NCI-H2107 treated with DMSO at 0.1 percent for 48 hours (cell line): ENCODE measurements around the gene CPED1.
"Not testable (repeated sequence)": the region's sequence is repeated elsewhere in the genome, so short reads cannot be mapped to it uniquely, and the experiment has no call there.

ENCODE experiments used
- DNase-seq: peaks from one replicate; lab custom pipeline; 2025; ENCODE audit not compliant: unreplicated experiment; lab: John Stamatoyannopoulos, UW

The CPED1 gene

GRCh38 chr7:121219026-121219425 is 230.5 kb downstream of the CPED1 start:
- DNase-seq = no peak

- not testable (repeated sequence) for DNase-seq
These were observed 232.6 kb downstream of the CPED1 start for GRCh38 chr7:121221108-121221507.

- DNase-seq = no peak
These were observed 240.3 kb downstream of the CPED1 start for GRCh38 chr7:121228779-121229178.

GRCh38 chr7:121235201-121235600 is 246.7 kb downstream of the CPED1 start:
- no peak for DNase-seq

- no peak for DNase-seq
These were observed 249.1 kb downstream of the CPED1 start for GRCh38 chr7:121237601-121238000.

- DNase-seq = no peak
These were observed 255.8 kb downstream of the CPED1 start for GRCh38 chr7:121244120-121244870.

GRCh38 chr7:121251367-121251766 is 262.9 kb downstream of the CPED1 start:
- not testable (repeated sequence) for DNase-seq

GRCh38 chr7:121252523-121253235 is 264.2 kb downstream of the CPED1 start:
- DNase-seq = not testable (repeated sequence)

GRCh38 chr7:121259826-121260225 is 271.3 kb downstream of the CPED1 start:
- no peak for DNase-seq

- DNase-seq = no peak
These were observed 272.8 kb downstream of the CPED1 start for GRCh38 chr7:121261207-121261884.

- no peak for DNase-seq
These were observed 273.7 kb downstream of the CPED1 start for GRCh38 chr7:121262221-121262620.

GRCh38 chr7:121262969-121263368 is 274.5 kb downstream of the CPED1 start:
- DNase-seq = no peak

GRCh38 chr7:121266307-121266894 is 277.9 kb downstream of the CPED1 start:
- no peak for DNase-seq

GRCh38 chr7:121267612-121268011 is 279.1 kb downstream of the CPED1 start:
- DNase-seq = no peak

- no peak for DNase-seq
These were observed 281.3 kb downstream of the CPED1 start for GRCh38 chr7:121269798-121270197.

- DNase-seq = no peak
These were observed 282.6 kb downstream of the CPED1 start for GRCh38 chr7:121271098-121271497.

GRCh38 chr7:121271916-121272315 is 283.4 kb downstream of the CPED1 start:
- DNase-seq = no peak

GRCh38 chr7:121272676-121273075 is 284.2 kb downstream of the CPED1 start:
- no peak for DNase-seq

GRCh38 chr7:121273467-121274167 is 285.1 kb downstream of the CPED1 start:
- no peak for DNase-seq

- no peak for DNase-seq
These were observed 286.0 kb downstream of the CPED1 start for GRCh38 chr7:121274467-121274866.

- DNase-seq = peak; percentile 85
These were observed 286.7 kb downstream of the CPED1 start for GRCh38 chr7:121275204-121275603.
